GM21723 (cell line): ENCODE measurements around the gene HAUS5.
"Not testable (repeated sequence)": the region's sequence is repeated elsewhere in the genome, so short reads cannot be mapped to it uniquely, and the experiment has no call there.

Experiments
- ATAC-seq: cut with Tn5 transposase; IDR thresholded peaks from one replicate; pipeline ENCODE4 v1.9.1; 2021; ENCODE audit warnings: mild to moderate bottlenecking, moderate library complexity; ENCODE audit not compliant: unreplicated experiment

HAUS5 gene

GRCh38 chr19:35612559-35613321 lies at the start of gene HAUS5:
TSS of gene HAUS5 (plus strand) at chr19:35612735. CDS start at chr19:35612795, 60 bp downstream.
- peak; percentile 78 for ATAC-seq

GRCh38 chr19:35562776-35563175 lies 49.8 kb upstream of the HAUS5 start:
- no peak for ATAC-seq

- ATAC-seq: no peak
Measured at GRCh38 chr19:35563207-35563829, 49.2 kb upstream of the HAUS5 start, which contains the start of gene ATP4A. TSS of gene ATP4A (minus strand) at chr19:35563658. CDS start at chr19:35563629, 29 bp downstream.

- no peak for ATAC-seq
Measured at GRCh38 chr19:35565016-35565856, 47.3 kb upstream of the HAUS5 start.

GRCh38 chr19:35566738-35567137 lies 45.8 kb upstream of the HAUS5 start:
- no peak for ATAC-seq

- ATAC-seq: no peak
Measured at GRCh38 chr19:35569281-35569781, 43.2 kb upstream of the HAUS5 start.

GRCh38 chr19:35571406-35571965 lies 41.0 kb upstream of the HAUS5 start:
- ATAC-seq: no peak

GRCh38 chr19:35577918-35578317 lies 34.6 kb upstream of the HAUS5 start:
- no peak for ATAC-seq

- no peak for ATAC-seq
Measured at GRCh38 chr19:35578707-35579106, 33.8 kb upstream of the HAUS5 start.

- no peak for ATAC-seq
Measured at GRCh38 chr19:35582760-35583159, 29.8 kb upstream of the HAUS5 start.

- ATAC-seq: no peak
Measured at GRCh38 chr19:35585848-35586247, 26.7 kb upstream of the HAUS5 start, which contains the start of gene PMIS2. TSS of gene PMIS2 (plus strand) at chr19:35586173. CDS start at chr19:35586260, 87 bp downstream.

GRCh38 chr19:35587321-35587720 lies 25.2 kb upstream of the HAUS5 start:
- ATAC-seq: no peak

GRCh38 chr19:35590875-35591274 lies 21.7 kb upstream of the HAUS5 start:
- no peak for ATAC-seq

GRCh38 chr19:35592226-35592625 lies 20.3 kb upstream of the HAUS5 start:
- ATAC-seq: no peak

GRCh38 chr19:35595026-35595425 lies 17.5 kb upstream of the HAUS5 start:
- ATAC-seq: not testable (repeated sequence)

- no peak for ATAC-seq
Measured at GRCh38 chr19:35595928-35596327, 16.6 kb upstream of the HAUS5 start.

- no peak for ATAC-seq
Measured at GRCh38 chr19:35596366-35596999, 16.1 kb upstream of the HAUS5 start.

- no peak for ATAC-seq
Measured at GRCh38 chr19:35601971-35602370, 10.6 kb upstream of the HAUS5 start.

GRCh38 chr19:35604436-35604835 lies 8.1 kb upstream of the HAUS5 start:
- ATAC-seq: not testable (repeated sequence)

GRCh38 chr19:35607170-35607569 lies 5.4 kb upstream of the HAUS5 start:
- ATAC-seq: not testable (repeated sequence)
